GM18507 (cell line): ENCODE results near the gene RRP36.
"Not testable (repeated sequence)": the region's sequence is repeated elsewhere in the genome, so short reads cannot be mapped to it uniquely, and the experiment has no call there.

ENCODE experiments used
- DNase-seq: peaks from one replicate; pipeline ENCODE4 v3.0.0; 2011; ENCODE audit warnings: low read depth; ENCODE audit not compliant: insufficient read length; ENCODE audit errors: extremely low spot score
- FAIRE-seq: peaks from 2 replicates; lab custom pipeline; 2011; peaks lifted over from hg19 to GRCh38; lab: Jason Lieb, UNC

RRP36 gene

GRCh38 chr6:43021270-43022047, at the start of gene RRP36:
Gene RRP36 (plus strand): TSS chr6:43021623. CDS start chr6:43021655, 32 bp downstream.
- FAIRE-seq, result peak; percentile 72
- peak; percentile 80 for DNase-seq

DNA sequence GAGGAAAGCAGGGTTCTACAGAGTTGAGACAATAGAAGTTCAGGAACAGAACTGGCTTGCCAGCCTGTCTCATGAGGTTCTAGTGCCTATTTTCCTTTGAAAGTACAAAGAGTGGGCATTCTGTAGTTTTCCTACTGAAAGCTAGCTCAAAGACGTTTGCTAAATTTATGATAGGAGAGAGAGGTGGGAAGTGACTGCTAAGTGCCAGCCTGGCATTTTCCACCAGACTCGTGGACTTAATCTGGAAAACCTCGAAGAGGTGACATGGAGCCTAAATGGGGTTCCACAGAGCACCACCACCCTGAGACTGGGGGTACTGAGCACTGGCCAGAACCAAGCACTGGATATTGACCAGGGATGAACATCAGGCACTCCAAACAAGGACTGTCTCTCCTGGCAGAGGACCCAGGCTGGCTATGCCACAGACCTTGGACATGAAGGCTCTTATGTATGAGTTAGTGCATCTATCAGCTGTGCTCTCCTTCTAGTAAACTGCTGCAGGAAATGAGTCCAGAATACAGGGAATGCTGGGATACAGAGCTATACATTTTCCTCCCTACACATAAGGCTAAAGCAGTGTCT, 49.6 kb upstream of the RRP36 start:
- DNase-seq (no peak), FAIRE-seq (no peak)

GRCh38 chr6:42973926-42974325, 47.5 kb upstream of the RRP36 start:
- no peak for FAIRE-seq
- no peak for DNase-seq

- FAIRE-seq, result no peak
- DNase-seq, result no peak
These were observed 46.4 kb upstream of the RRP36 start for GRCh38 chr6:42974919-42975505.

DNA sequence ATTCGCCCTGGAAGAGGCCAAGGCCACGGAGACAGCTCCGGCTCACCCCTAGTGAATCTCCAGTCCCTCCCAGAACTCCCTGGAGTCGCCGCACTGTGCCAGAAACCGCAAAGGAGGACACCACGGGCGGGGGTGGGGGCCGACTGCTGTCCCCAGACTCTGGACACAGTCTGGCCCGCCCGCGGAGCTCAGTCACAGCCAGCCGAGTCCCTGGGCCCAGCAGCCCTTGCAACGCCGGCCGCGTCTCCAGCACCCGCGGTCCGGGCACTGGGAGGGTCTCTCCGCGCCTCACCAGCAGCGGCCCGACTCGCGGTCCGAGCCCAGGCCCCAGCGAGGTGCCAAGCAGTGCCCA, 43.0 kb upstream of the RRP36 start:
- DNase-seq (no peak), FAIRE-seq (no peak)

DNA sequence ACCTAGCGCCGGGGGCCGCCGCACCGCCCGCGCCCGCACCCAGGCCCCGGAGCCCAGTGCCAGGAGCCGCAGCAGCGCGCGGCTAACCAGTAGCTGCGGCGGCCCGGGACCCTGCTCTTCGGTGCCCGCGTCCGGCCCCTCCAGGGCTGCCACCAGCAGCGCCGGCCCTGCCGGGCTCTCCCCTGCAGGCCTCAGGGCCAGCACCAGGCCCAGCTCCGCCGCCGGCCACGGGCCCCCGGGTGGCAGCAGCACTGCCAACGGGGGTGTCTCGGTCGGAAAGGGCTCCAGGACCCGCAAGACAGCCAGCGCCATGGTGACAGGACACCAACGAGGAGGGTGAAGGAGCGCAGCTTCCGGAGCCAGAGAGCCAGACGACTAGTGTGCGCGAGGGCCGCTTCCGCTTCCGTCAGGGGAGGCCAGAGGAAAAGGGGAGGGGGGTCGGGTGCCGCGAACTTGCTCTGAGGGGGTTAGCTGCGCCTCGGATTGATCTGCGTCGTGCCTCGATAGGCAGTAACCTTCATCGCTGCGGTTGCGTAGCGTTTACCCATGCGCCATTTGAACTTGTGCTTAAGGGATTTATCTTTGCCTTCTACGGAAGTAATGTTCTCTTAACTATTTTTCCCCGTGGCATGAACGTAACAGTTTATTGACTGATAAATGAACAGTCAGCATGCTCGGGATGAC, 42.4 kb upstream of the RRP36 start, which contains the start of gene PEX6:
TSS of gene PEX6 (minus strand) at position 343 of the 684 bp plus-strand sequence. CDS start at position 312, 31 bp downstream.
- peak; percentile 95 for FAIRE-seq
- DNase-seq, result peak; percentile 86

- DNase-seq (no peak), FAIRE-seq (no peak)
These were observed 41.8 kb upstream of the RRP36 start for GRCh38 chr6:42979523-42980177.

DNA sequence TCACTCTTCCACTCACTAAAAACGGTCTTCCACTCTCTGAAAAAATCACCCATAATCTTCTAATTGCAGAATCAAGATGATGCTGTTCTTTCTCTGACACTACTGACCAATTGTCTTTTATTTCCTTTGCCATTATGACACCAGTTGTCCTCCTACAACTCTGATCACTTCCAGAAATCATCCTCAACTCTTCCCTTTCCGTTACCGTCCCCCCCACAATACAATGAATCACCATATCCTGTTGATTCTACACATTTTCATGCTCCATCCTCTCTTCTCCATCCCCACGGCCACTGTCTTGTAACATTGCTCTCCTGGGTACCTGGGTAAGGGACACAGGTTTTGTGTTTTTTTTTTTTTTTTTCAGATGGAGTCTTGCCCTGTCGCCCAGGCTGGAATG, 39.6 kb upstream of the RRP36 start:
- no peak for DNase-seq
- no peak for FAIRE-seq

GRCh38 chr6:42984001-42984923, 37.2 kb upstream of the RRP36 start, which contains the start of gene PPP2R5D:
Gene PPP2R5D (plus strand): TSS chr6:42984570. CDS start chr6:42984678, 108 bp downstream.
- peak; percentile 98 for FAIRE-seq
- DNase-seq, result peak; percentile 94

GRCh38 chr6:42984924-42985475, 36.4 kb upstream of the RRP36 start:
- FAIRE-seq (no peak), DNase-seq (no peak)

DNA sequence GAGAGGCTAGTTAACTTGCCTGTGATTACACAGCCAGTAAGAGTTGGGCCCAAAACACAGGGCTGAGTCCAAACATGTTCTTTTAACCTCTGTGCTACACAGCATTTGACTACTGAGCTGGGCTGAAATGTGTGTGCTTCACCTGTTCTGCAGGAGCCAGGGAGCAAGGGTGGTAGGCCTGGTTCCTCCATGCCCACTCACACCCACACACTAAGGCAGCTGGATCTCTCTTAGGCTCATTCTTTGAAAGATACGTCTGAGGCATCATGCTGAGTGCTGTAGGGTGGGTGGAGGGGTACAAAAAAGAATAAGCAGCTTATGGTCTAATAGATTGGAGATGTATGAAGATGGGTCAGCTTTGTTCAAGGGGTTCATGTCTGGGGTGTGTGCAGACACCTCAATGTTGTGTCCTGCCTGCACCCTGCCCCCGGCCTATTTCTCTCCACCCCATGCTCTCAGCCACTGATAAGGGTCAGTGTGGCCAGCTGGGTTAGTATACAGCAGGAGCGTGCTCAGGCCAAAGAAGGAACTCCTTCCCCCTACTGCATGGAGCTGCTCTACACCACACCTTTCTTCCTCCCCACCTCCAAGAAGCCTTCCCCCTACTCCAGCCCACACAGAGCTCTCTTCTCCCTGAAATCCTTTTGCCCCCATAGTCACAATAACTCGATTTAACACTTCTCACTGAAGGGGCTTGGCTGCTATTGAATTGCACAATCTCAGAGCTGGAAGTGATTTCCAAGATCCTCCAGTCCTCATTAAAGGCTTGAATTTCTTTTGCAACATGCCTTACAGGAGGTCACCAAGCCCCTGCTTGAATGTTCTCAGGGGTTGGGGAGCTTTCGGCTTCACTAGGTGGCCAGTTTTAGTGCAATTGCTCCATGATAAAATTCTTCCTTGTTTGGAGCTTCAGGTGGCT, 33.6 kb upstream of the RRP36 start:
- DNase-seq (no peak), FAIRE-seq (no peak)

DNA sequence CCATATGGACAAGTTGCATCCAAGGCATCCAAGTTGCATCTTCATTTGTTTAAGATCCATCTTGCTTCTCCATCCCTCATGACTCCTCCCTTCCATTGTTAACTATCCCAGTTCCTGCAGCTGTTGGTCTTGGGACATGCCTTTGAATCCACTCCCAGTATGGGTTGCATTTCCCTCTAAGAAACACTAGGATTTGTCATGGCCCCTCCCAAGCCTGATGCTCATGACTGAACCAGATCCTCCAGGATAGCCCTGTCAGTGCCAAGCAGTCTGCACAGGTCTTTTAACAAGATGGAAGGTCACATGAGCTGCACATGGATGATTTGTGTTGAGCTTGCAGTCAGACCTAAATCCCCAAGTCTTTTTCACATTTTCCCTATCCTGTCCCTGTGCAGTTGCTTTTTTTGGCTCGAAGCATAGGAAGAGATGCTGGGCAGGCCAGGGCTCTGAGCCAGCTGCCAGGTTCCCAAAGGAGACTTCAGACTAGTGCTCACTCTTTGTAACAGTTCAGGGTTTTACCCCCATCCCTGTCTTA, 32.9 kb upstream of the RRP36 start:
- FAIRE-seq, result no peak

GRCh38 chr6:42989923-42990322, 31.5 kb upstream of the RRP36 start:
- no peak for FAIRE-seq
- no peak for DNase-seq

More for the DNA sequence above, 32.9 kb upstream of the RRP36 start:
- no peak for DNase-seq

DNA sequence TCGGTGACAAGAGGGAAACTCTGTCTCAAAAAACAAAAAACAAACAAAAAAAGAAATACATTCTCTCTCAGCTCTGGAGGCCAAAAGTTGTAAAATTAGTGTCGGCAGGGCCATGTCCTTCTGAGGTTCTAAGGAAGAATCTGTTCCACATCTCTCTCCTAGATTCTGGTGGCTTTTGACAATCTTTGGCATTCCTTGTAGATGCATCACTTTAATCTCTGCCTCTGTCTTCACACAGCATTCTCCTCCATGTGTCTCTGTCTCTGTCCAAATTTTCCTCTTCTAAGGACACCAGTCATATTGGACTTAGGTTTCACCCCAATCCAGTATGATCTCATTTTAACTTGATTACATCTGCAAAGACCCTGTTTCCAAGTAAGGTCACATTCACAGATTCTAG, 28.0 kb upstream of the RRP36 start:
- DNase-seq (no peak), FAIRE-seq (no peak)

- FAIRE-seq, result no peak
- DNase-seq, result no peak
These were observed 24.9 kb upstream of the RRP36 start for GRCh38 chr6:42996513-42996912.

DNA sequence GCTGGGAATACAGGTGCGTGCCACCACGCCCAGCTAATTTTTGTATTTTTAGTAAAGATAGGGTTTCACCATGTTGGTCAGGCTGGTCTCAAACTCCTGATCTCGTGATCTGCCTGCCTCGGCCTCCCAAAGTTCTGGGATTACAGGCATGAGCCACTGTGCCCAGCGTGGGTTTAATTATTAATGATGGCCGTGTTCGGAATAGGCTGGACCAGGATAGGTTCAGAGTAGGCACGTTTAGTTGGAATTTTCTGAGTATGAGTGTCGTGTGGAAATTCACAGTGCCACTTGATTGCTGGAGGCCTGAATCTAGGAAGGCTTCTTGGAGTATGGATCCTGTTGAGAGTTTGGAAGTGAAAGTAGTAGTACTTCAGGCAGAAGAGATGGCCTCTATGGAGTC, 23.2 kb upstream of the RRP36 start:
- not testable (repeated sequence) for DNase-seq, FAIRE-seq

GRCh38 chr6:43001843-43002242, 19.6 kb upstream of the RRP36 start:
- DNase-seq, result no peak
- FAIRE-seq, result no peak
